H1 (cell line): ENCODE data around the gene DCDC1. TPM values are rescaled to one million over a fixed set of nuclear protein-coding genes. Genes with fewer than 3 reads are reported as not detected.

Source experiments
- CTCF ChIA-PET: fragments of 300-600 bp; sonication (Branson Sonifier 250); formaldehyde crosslinking; loops from one replicate; lab custom pipeline; 2021; ENCODE audit not compliant: partially characterized antibody; lab: Charles Lee
- POLR2A ChIA-PET: fragments of 300-600 bp; sonication (Branson Sonifier 250); formaldehyde crosslinking; loops from one replicate; lab custom pipeline; 2021; ENCODE audit warnings: inconsistent platforms; ENCODE audit not compliant: partially characterized antibody; lab: Charles Lee
- DNase-seq, 2 experiments: peaks; one replicate each; pipeline versions ENCODE4 v3.0.0 to v3.0.0-alpha.2; 2010 to 2022; ENCODE audit warnings: low spot score in 2 of 2, low read depth in 1 of 2, mixed read lengths in 1 of 2
- FAIRE-seq: peaks from 2 replicates; lab custom pipeline; 2011; peaks lifted over from hg19 to GRCh38; lab: Jason Lieb, UNC
- H2AFZ ChIP-seq: 2 replicates; pipeline ENCODE4 v1.8.1; 2012; ENCODE audit warnings: low read length, inconsistent platforms
- H2AK5ac ChIP-seq: 2 replicates; pipeline ENCODE4 v1.6.1; 2013; ENCODE audit warnings: low read depth, low read length
- H2BK120ac ChIP-seq: replicated peaks from 2 replicates; pipeline ENCODE3; 2013; ENCODE audit warnings: low read depth, low read length, inconsistent platforms
- H2BK12ac ChIP-seq: 2 replicates; pipeline ENCODE4 v1.6.1; 2013; ENCODE audit warnings: low read depth, low read length
- H2BK15ac ChIP-seq: 2 replicates; pipeline ENCODE4 v1.6.1; 2013; ENCODE audit warnings: low read length
- H2BK20ac ChIP-seq: 2 replicates; pipeline ENCODE4 v1.6.1; 2013; ENCODE audit warnings: low read length
- H2BK5ac ChIP-seq: 2 replicates; pipeline ENCODE4 v1.6.1; 2013; ENCODE audit warnings: low read depth, low read length
- H3K14ac ChIP-seq: 2 replicates; pipeline ENCODE4 v1.6.1; 2013; ENCODE audit warnings: inconsistent platforms; ENCODE audit not compliant: insufficient read length
- H3K18ac ChIP-seq: 2 replicates; pipeline ENCODE4 v1.6.1; 2013; ENCODE audit warnings: low read length; ENCODE audit errors: extremely low read depth
- H3K23ac ChIP-seq: 2 replicates; pipeline ENCODE4 v1.6.1; 2013; ENCODE audit warnings: inconsistent platforms; ENCODE audit not compliant: insufficient read length
- H3K23me2 ChIP-seq: 2 replicates; pipeline ENCODE4 v1.6.1; 2013; ENCODE audit warnings: low read depth, low read length
- H3K27ac ChIP-seq: 2 replicates; pipeline ENCODE4 v1.6.1; 2011; ENCODE audit warnings: low read depth, low read length, inconsistent platforms
- H3K27me3 ChIP-seq, 4 experiments: replicated peaks in 1 of 4; 1 replicate in 1 of 4; 2 replicates in 3 of 4; pipeline versions ENCODE4 v1.6.1 to v1.8.1; 2011 to 2013; ENCODE audit warnings: low read length in 3 of 4, mild to moderate bottlenecking in 3 of 4, inconsistent platforms in 2 of 4, mixed read lengths in 2 of 4, moderate library complexity in 1 of 4; ENCODE audit not compliant: control insufficient read depth in 3 of 4, insufficient read depth in 3 of 4; ENCODE audit errors: extremely low read depth in 1 of 4
- H3K36me3 ChIP-seq, 4 experiments: 2 replicates each; pipeline versions ENCODE4 v1.6.1 to v1.8.1; 2011 to 2013; ENCODE audit warnings: mild to moderate bottlenecking in 4 of 4, low read length in 3 of 4, moderate library complexity in 2 of 4, control low read depth in 1 of 4, inconsistent platforms in 1 of 4; ENCODE audit not compliant: insufficient read depth in 4 of 4, control insufficient read depth in 2 of 4
- H3K4ac ChIP-seq: replicated peaks from 2 replicates; pipeline ENCODE3; 2013; ENCODE audit warnings: low read length, low read depth, mixed read lengths, inconsistent platforms; ENCODE audit not compliant: insufficient read length
- H3K4me1 ChIP-seq, 4 experiments: replicated peaks in 1 of 4; 1 replicate in 1 of 4; 2 replicates in 3 of 4; pipeline versions ENCODE4 v1.6.1 to v1.8.1; 2011 to 2013; ENCODE audit warnings: low read length in 3 of 4, inconsistent platforms in 2 of 4, mixed read lengths in 1 of 4; ENCODE audit not compliant: insufficient read depth in 4 of 4, control insufficient read depth in 3 of 4
- H3K4me2 ChIP-seq, 2 experiments: 2 replicates each; pipeline versions ENCODE4 v1.6.1 to v1.8.1; 2011 to 2013; ENCODE audit warnings: low read depth in 2 of 2, low read length in 2 of 2, control low read depth in 1 of 2, inconsistent platforms in 1 of 2, mild to moderate bottlenecking in 1 of 2; ENCODE audit not compliant: insufficient read depth in 1 of 2
- H3K4me3 ChIP-seq, 4 experiments: fragments of 200-600, 300-600 bp in 1 of 4; sonication (generic), shearing (Covaris generic), sonication (Bioruptor Twin) in 1 of 4; 2 replicates each; pipeline versions ENCODE4 v1.5.1 to v1.8.1; 2011 to 2016; ENCODE audit warnings: low read length in 4 of 4, low read depth in 3 of 4, control low read depth in 2 of 4, inconsistent platforms in 2 of 4, mild to moderate bottlenecking in 2 of 4, mixed read lengths in 1 of 4, moderate library complexity in 1 of 4; ENCODE audit not compliant: insufficient read depth in 2 of 4; ENCODE audit errors: extremely low read depth in 1 of 4
- H3K56ac ChIP-seq: replicated peaks from 2 replicates; pipeline ENCODE3; 2013; ENCODE audit warnings: low read depth, mild to moderate bottlenecking, mixed read lengths, low read length, inconsistent platforms; ENCODE audit not compliant: insufficient read length
- H3K79me1 ChIP-seq: 2 replicates; pipeline ENCODE4 v1.6.1; 2013; ENCODE audit warnings: low read depth, low read length, control low read depth
- H3K79me2 ChIP-seq, 2 experiments: 2 replicates each; pipeline versions ENCODE4 v1.6.1 to v1.8.1; 2012 to 2013; ENCODE audit warnings: low read length in 2 of 2, mild to moderate bottlenecking in 2 of 2, inconsistent platforms in 1 of 2; ENCODE audit not compliant: insufficient read depth in 2 of 2, control insufficient read depth in 1 of 2
- H3K9ac ChIP-seq, 4 experiments: replicated peaks in 1 of 4; 1 replicate in 1 of 4; 2 replicates in 3 of 4; pipeline versions ENCODE4 v1.6.1 to v1.8.1; 2011 to 2013; ENCODE audit warnings: low read depth in 3 of 4, low read length in 3 of 4, control low read depth in 2 of 4, mild to moderate bottlenecking in 2 of 4, moderate library complexity in 2 of 4, inconsistent platforms in 1 of 4; ENCODE audit errors: extremely low read depth in 1 of 4
- H3K9me3 ChIP-seq, 2 experiments: 2 replicates each; pipeline versions ENCODE4 v1.6.1 to v1.8.1; 2012 to 2013; ENCODE audit warnings: mild to moderate bottlenecking in 2 of 2, moderate library complexity in 2 of 2, control low read depth in 1 of 2, inconsistent platforms in 1 of 2, low read depth in 1 of 2, low read length in 1 of 2, mixed read lengths in 1 of 2; ENCODE audit not compliant: insufficient read depth in 2 of 2
- H4K20me1 ChIP-seq, 2 experiments: replicated peaks in 1 of 2; 2 replicates each; pipeline versions ENCODE3 to v1.8.1; 2011 to 2013; ENCODE audit warnings: inconsistent platforms in 2 of 2, low read length in 2 of 2, mild to moderate bottlenecking in 1 of 2; ENCODE audit not compliant: insufficient read depth in 2 of 2, control insufficient read depth in 1 of 2
- H4K5ac ChIP-seq: 2 replicates; pipeline ENCODE4 v1.6.1; 2013; ENCODE audit warnings: low read length, low read depth, mixed read lengths, inconsistent platforms; ENCODE audit not compliant: insufficient read length
- H4K8ac ChIP-seq: 2 replicates; pipeline ENCODE4 v1.8.0; 2013; ENCODE audit warnings: mild to moderate bottlenecking, moderate library complexity, low read length, inconsistent platforms; ENCODE audit not compliant: insufficient read depth; ENCODE audit errors: extremely low read depth
- H4K91ac ChIP-seq: replicated peaks from 2 replicates; pipeline ENCODE3; 2013; ENCODE audit warnings: low read length, mixed read lengths, inconsistent platforms; ENCODE audit not compliant: insufficient read length
- BRCA1 ChIP-seq: IDR thresholded peaks from 2 replicates; pipeline ENCODE4 v1.6.1; 2012; ENCODE audit warnings: low read depth, low read length, improper control_type of control experiment
- JUN ChIP-seq: IDR thresholded peaks from 2 replicates; pipeline ENCODE4 v1.6.1; 2011; ENCODE audit warnings: low read depth, mild to moderate bottlenecking, improper control_type of control experiment, low read length
- SIN3A ChIP-seq, 2 experiments: IDR thresholded peaks in 1 of 2; conservative IDR thresholded peaks in 1 of 2; 2 replicates each; pipeline ENCODE4 v1.6.1; 2011 to 2012; ENCODE audit warnings: low read length in 2 of 2, improper control_type of control experiment in 1 of 2, low read depth in 1 of 2, mild to moderate bottlenecking in 1 of 2
- SIRT6 ChIP-seq: IDR thresholded peaks from one replicate; pipeline ENCODE4 v1.7.1; 2012; ENCODE audit warnings: low read length, inconsistent platforms
- polyA plus RNA-seq, 7 experiments: library from polyadenylated mRNA; depleted of rRNA in 3 of 7; stranded (reverse) in 5 of 7; unstranded in 2 of 7; fragments of >200 nt in 5 of 7; fragments of 200-250 nt in 2 of 7; gene quantifications; 1 replicate in 5 of 7; 2 replicates in 1 of 7; 4 replicates in 1 of 7; pipeline versions ENCODE4 v1.2.1 to v1.2.3, GENCODE V29; 2011 to 2013; ENCODE audit warnings: missing spikeins in 2 of 7, mixed read lengths in 2 of 7
- total RNA-seq: library from RNA; stranded (reverse); fragmentation: NEBNext Ultra II Directional; extraction: Animal tissue kit (Norgen Biotek cat#: 25700); gene quantifications from 2 replicates; pipeline ENCODE4 v1.2.1, GENCODE V29; 2021

The DCDC1 gene
- total and polyA plus RNA-seq, 2 of the 8 experiments (the other 6 are each of a cell fraction or from before 2014, with no cell fraction given), result 0.15 to 0.56 TPM

DNA sequence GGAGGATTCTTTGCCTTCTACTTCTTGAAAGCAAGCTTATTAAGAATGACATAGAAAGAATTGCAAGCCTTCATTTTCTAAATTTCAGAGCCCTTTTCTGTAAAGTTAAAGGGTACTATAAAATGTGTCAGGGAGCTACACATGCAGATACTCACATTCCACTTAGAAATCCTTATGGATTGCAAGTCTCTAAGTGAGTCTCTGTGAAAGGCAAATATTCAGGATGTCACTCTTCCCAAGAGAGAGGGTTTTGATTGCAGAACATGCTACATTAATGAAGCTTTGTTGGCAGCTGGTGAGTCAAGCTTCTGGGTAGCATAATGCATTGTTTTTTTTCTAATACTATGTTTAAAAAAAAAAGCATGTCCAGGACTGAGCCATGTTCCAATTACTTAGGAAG lies 369.2 kb downstream of the DCDC1 start:
- Histone ChIP-seq H2BK120ac (no peak overlapping the region), H2BK5ac (no peak overlapping the region), H3K4me3 (no peak overlapping the region), H3K4me2 (no peak overlapping the region), H3K23ac (no peak overlapping the region), H3K36me3 (no peaks in the 10 kb centered on the region), H3K18ac (no peak overlapping the region), H3K9me3 (no peaks in the 10 kb centered on the region), H4K91ac (no peak overlapping the region), H2AK5ac (no peak overlapping the region), H3K56ac (no peak overlapping the region), H3K14ac (no peak overlapping the region), H3K27ac (no peak overlapping the region), H3K79me1 (no peaks in the 10 kb centered on the region), H2BK20ac (no peak overlapping the region), H2BK12ac (no peak overlapping the region), H3K9ac (no peak overlapping the region), H4K8ac (no peak overlapping the region), H3K4ac (no peak overlapping the region), H3K23me2 (no peaks in the 10 kb centered on the region), H3K79me2 (no peaks in the 10 kb centered on the region), H4K20me1 (no peaks in the 10 kb centered on the region), H3K27me3 (no peaks in the 10 kb centered on the region), H3K4me1 (no peaks in the 10 kb centered on the region), H2AFZ (no peak overlapping the region), H4K5ac (no peak overlapping the region), H2BK15ac (no peak overlapping the region)
- POLR2A ChIA-PET, result no interaction called here
- CTCF ChIA-PET, result interaction anchor here (1.4 kb wide), 1 partner anchor 45 kb away, joined by 3 read pairs; no protein-coding TSS in a partner anchor
- DNase-seq, result no peak
- TF ChIP-seq JUN, result no peak
- no peak for TF ChIP-seq BRCA1
- TF ChIP-seq SIN3A (conservative IDR thresholded peaks at IDR 0.05 in 1 of 2, IDR thresholded peaks at IDR 0.05 in 1 of 2; ENCODE audit: low read depth in 1 of 2, low read length in 2 of 2), result no peak
- TF ChIP-seq SIRT6, result no peak
- FAIRE-seq, result no peak
